Heart right ventricle (tissue), 16 donors: Measurements from ENCODE around the gene EIF2A. TPM values are rescaled to one million over a fixed set of nuclear protein-coding genes. Genes with fewer than 3 reads are reported as not detected.
A peak's percentile ranks its signal among the peaks of the same experiment; 100 is the strongest.

ENCODE experiments used
- ATAC-seq, 8 donors: fragments of 200-7000 bp; cut with Tn5 transposase; one replicate each; pipeline ENCODE4 v1.9.1; 2020; ENCODE audit warnings: mild to moderate bottlenecking in 8 of 8, moderate library complexity in 8 of 8, moderate number of reproducible peaks in 1 of 8
- DNase-seq, 2 donors: peaks; one replicate each; pipeline ENCODE4 v3.0.0-alpha.2; 2020
- H3K27ac ChIP-seq, 10 donors: fragments of 200-600 bp; sonication (generic) in 2 of 10; one replicate each; pipeline versions ENCODE4 v1.5.0 to v1.8.0; 2020 to 2022; ENCODE audit warnings: mild to moderate bottlenecking in 3 of 10
- H3K27me3 ChIP-seq, 7 donors: fragments of 200-600 bp; one replicate each; pipeline ENCODE4 v1.8.0; 2021 to 2022; ENCODE audit warnings: mild to moderate bottlenecking in 2 of 7
- H3K36me3 ChIP-seq, 9 donors: fragments of 200-600 bp; sonication (generic) in 1 of 9; one replicate each; pipeline versions ENCODE4 v1.5.0 to v1.8.0; 2020 to 2022; ENCODE audit warnings: mild to moderate bottlenecking in 2 of 9
- H3K4me1 ChIP-seq, 9 donors: fragments of 200-600 bp; sonication (generic) in 1 of 9; one replicate each; pipeline versions ENCODE4 v1.5.0 to v1.8.0; 2020 to 2022; ENCODE audit warnings: mild to moderate bottlenecking in 4 of 9
- H3K4me3 ChIP-seq, 10 donors: fragments of 200-600 bp; sonication (generic) in 2 of 10; one replicate each; pipeline versions ENCODE4 v1.5.0 to v1.8.0; 2020 to 2022; ENCODE audit warnings: mild to moderate bottlenecking in 7 of 10, moderate library complexity in 2 of 10
- H3K9me3 ChIP-seq, 11 donors: fragments of 200-600 bp in 10 of 11; sonication (generic) in 2 of 11; one replicate each; pipeline versions ENCODE4 v1.5.0 to v1.8.0; 2013 to 2022; ENCODE audit warnings: mild to moderate bottlenecking in 2 of 11, control low read depth in 1 of 11, moderate library complexity in 1 of 11
- WGBS, 2 donors: extraction: QIAGEN DNeasy Blood & Tissue Kit; methylation state at CpG; one replicate each; pipeline ENCODE4 v1.1.7; 2013; ENCODE audit warnings: inconsistent platforms in 1 of 2; 5-methylcytosine and 5-hydroxymethylcytosine counted together
- intact Hi-C, 10 donors: fragments of 100-400 bp; cut with DNase I; formaldehyde crosslinking; loops; one replicate each; pipeline versions ENCODE4 v1.11.1 to v1.14.2; 2022
- polyA plus RNA-seq, 2 donors: library from polyadenylated mRNA; stranded (reverse); fragments of 200-250 nt; gene quantifications; one replicate each; pipeline ENCODE4 v1.2.3, GENCODE V29; 2013
- total RNA-seq, 10 donors: library from RNA; stranded (reverse); fragmentation: NEBNext Ultra II Directional in 3 of 10; extraction: Animal tissue kit (Norgen Biotek cat#: 25700) in 3 of 10; gene quantifications; one replicate each; pipeline versions ENCODE4 v1.2.1 to v1.2.4, GENCODE V29; 2021 to 2023
- TF ChIP-seq, protein P1 (sequence below), 9 donors: fragments of 200-600 bp; sonication (generic) in 2 of 9; IDR thresholded peaks; one replicate each; pipeline versions ENCODE4 v1.5.0 to v1.8.0; 2021 to 2022; ENCODE audit warnings: antibody characterized with exemption in 9 of 9, mild to moderate bottlenecking in 5 of 9, moderate library complexity in 1 of 9
- donor health status: Arrhythmogenic right ventricular cardiomyopathy.
- donor health status: ischemic (EF 13 %, LVEDD 7.1; RV severe dilation, severe dysfunction).
- donor health status: healthy with polysubstance abuse.
- donor health status: DM: no; HTN: yes; CAD: no.
- donor health status: DM: no; HTN: no; CAD: no.
- donor health status: ischemic (EF 25% LVEDD 6.9; RV normal size, moderate dysfunction).
- donor health status: ischemic (EF 25% LVEDD 5.7; RV mildly dilated, moderate dysfunction).
- donor health status: healthy.
- donor health status: DM: yes; HTN: yes; CAD: no.
- donor health status: Ischemic cardiomyopathy.
- donor health status: ischemic (EF 35%, LVEDD 5.7; RV mildly dilated, moderate dysfunction).
- donor health status: nonischemic (EF 11% LVEDD 7.7; RV severe dilation, severe dysfunction).
- donor health status: DM: yes; HTN: yes; CAD: no.
- donor health status: PGD.
- donor health status: ischemic (EF 29% LVEDD 5.4; RV normal size, mild dysfunction).
- donor health status: nonischemic (EF 23%, LVEDD 6.1; RV moderate dilation, normal function).

The EIF2A gene
- total and polyA plus RNA-seq, 12 donors = 45.8 to 86.5 (median 75.2) TPM

DNA sequence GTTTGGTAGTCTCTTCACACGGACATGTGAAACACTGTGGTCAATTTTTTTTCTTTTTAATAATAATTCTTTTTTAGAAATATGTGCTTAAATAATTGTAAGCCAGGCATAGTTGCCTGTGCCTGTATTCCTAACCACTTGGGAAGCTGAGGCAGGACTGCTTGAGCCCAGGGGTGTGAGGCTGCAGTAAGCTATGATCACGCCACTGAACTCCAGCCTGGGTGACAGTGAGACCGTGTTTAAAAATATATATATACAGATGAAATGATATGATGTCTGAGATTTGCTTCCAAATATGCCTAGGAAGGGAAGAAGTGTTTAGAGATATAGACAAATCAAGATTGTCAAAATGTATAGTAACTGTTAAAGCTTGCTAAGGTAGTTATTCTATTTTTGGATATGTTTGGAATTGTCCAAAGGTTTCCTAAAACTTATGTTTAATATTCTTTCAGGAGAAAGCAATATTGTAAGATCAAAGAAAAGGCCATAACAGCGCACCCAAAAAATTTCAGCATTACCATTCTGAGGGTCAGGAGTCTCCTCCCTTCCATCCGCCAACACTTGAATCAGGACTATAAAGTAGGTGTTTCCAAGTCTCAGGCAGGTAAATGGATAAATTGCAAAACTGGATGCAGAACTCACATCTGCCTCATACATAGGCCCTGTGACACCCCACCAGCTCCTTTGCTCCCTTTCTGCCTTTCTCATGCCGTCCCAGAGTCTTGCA lies 56.0 kb downstream of the EIF2A start:
- WGBS, 2 donors = 32 to 35% methylated on average over 6 of the region's 6 CpGs
- ATAC-seq = peak in 5 of 8 donors; percentile 1 to 32 (median 15)
- TF ChIP-seq, protein P1, sequence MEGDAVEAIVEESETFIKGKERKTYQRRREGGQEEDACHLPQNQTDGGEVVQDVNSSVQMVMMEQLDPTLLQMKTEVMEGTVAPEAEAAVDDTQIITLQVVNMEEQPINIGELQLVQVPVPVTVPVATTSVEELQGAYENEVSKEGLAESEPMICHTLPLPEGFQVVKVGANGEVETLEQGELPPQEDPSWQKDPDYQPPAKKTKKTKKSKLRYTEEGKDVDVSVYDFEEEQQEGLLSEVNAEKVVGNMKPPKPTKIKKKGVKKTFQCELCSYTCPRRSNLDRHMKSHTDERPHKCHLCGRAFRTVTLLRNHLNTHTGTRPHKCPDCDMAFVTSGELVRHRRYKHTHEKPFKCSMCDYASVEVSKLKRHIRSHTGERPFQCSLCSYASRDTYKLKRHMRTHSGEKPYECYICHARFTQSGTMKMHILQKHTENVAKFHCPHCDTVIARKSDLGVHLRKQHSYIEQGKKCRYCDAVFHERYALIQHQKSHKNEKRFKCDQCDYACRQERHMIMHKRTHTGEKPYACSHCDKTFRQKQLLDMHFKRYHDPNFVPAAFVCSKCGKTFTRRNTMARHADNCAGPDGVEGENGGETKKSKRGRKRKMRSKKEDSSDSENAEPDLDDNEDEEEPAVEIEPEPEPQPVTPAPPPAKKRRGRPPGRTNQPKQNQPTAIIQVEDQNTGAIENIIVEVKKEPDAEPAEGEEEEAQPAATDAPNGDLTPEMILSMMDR (IDR thresholded peaks at IDR 0.05) = no peak
- H3K4me1 ChIP-seq = peaks cover 0 to 61% (median 37%) of the 10 kb centered on the region in 9 donors
- H3K36me3 ChIP-seq = peaks cover 0 to 11% (median 0%) of the 10 kb centered on the region in 9 donors
- H3K27me3 ChIP-seq = no peaks in the 10 kb centered on the region
- peak overlapping the region in 9 of 10 donors; percentile 74 to 91 (median 81) for H3K4me3 ChIP-seq
- intact Hi-C loops = loop anchor here in 6 of 10 donors (1.0 to 10.0 kb wide), 8 partner anchors 55 to 1608 kb away; partner anchors contain the start of genes ERICH6 (in 5 of the 6), SIAH2 (in 4 of the 6), EIF2A (in 2 of the 6) and SERP1 (in 2 of the 6)
- no peaks in the 10 kb centered on the region for H3K9me3 ChIP-seq
- no peak for DNase-seq
- H3K27ac ChIP-seq = peak overlapping the region in 9 of 10 donors; percentile 92 to 99 (median 97)

DNA sequence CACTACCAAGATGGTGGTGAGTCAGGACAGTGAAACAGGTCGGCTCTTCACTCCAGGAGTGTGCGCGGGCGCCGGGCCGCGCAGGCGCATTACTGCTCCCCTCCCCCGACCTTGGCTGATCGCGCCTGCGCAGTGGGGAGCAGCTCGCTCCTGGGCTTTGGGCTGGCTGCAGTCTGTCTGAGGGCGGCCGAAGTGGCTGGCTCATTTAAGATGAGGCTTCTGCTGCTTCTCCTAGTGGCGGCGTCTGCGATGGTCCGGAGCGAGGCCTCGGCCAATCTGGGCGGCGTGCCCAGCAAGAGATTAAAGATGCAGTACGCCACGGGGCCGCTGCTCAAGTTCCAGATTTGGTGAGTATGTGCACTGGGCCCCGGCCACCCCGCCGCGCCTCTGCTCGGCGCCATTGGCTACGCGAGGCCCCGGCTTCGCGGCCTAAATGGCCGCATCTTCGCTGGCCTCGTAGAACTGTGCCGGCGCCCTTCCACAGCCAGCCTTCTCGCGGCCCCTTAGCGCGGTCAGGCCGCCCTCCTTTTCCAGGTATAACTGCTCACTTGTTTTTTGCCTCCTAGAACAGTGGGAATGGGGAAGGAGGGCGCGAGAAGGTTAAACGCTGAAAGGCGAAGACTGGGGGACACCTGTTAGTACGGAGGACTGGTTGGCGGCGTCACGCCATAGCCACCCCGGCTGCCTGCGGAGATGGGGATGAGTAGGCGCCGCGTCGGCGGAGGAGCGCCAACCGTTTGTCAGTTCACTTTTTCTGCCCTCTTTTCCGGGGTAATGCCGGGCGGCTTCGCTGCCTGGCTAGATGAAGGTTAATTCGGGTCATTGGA lies 56.8 kb downstream of the EIF2A start, which contains the start of gene SELENOT:
Gene SELENOT (plus strand): TSS at position 169 of the 827 bp plus-strand sequence. CDS start 42 bp downstream, at position 211.
- 0% methylated on average over 69 of the region's 69 CpGs for WGBS, 2 donors
- H3K27ac ChIP-seq = peak within 1 kb of the TSS; percentile 92 to 99 (median 96)
- intact Hi-C loops = loop anchor here in 6 of 10 donors (1.0 to 10.0 kb wide), 8 partner anchors 56 to 1609 kb away; partner anchors contain the start of genes ERICH6 (in 5 of the 6), SIAH2 (in 4 of the 6), EIF2A (in 2 of the 6) and SERP1 (in 2 of the 6)

DNA sequence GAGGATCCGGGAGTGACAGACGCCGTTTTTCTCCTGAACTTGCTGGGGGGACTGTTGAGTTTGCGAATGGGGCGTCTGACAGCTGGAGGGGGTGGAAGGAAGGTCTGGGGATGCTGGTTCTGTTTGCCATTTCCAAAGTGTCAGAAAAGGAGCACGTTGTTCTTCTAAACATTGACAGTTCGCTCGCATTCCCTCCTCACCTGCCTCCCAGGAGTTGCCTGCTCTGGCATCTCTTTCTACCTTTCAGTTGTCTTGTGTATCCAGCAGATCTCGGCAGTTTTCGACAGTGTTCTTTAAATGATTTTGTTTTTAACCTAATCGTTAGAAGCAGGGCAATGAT lies 57.4 kb downstream of the EIF2A start:
- Histone ChIP-seq H3K4me3 (peak overlapping the region; percentile 45 to 91 (median 80)), H3K36me3 (peaks cover 0 to 14% (median 0%) of the 10 kb centered on the region in 9 donors), H3K4me1 (peaks cover 0 to 69% (median 49%) of the 10 kb centered on the region in 9 donors), H3K9me3 (no peaks in the 10 kb centered on the region), H3K27ac (peak overlapping the region; percentile 92 to 99 (median 96)), H3K27me3 (no peaks in the 10 kb centered on the region)
- TF ChIP-seq, protein P1 (IDR thresholded peaks at IDR 0.05) = no peak
- WGBS, 2 donors = 0% methylated on average over 11 of the region's 11 CpGs
- intact Hi-C loops = loop anchor here in 6 of 10 donors (1.0 to 10.0 kb wide), 8 partner anchors 57 to 1609 kb away; partner anchors contain the start of genes ERICH6 (in 5 of the 6), SIAH2 (in 4 of the 6), EIF2A (in 2 of the 6) and SERP1 (in 2 of the 6)
- peak in 2 of 8 donors; percentile 7 to 15 for ATAC-seq
- no peak for DNase-seq

More for the DNA sequence above, 56.8 kb downstream of the EIF2A start, which contains the start of gene SELENOT:
- H3K36me3 ChIP-seq = peaks cover 0 to 14% (median 0%) of the 10 kb centered on the region in 9 donors
- ATAC-seq = peak; percentile 95 to 99 (median 98)
- TF ChIP-seq, protein P1 (IDR thresholded peaks at IDR 0.05) = peak in 5 of 9 donors; percentile 30 to 51 (median 45)
- H3K4me3 ChIP-seq = peak within 1 kb of the TSS; percentile 45 to 91 (median 80)
- H3K4me1 ChIP-seq = peaks cover 0 to 69% (median 43%) of the 10 kb centered on the region in 9 donors
- no peaks in the 10 kb centered on the region for H3K9me3 ChIP-seq
- peak; percentile 94 to 96 for DNase-seq
- H3K27me3 ChIP-seq = no peaks in the 10 kb centered on the region
